DND-41 (cell line): ENCODE results near the gene PCYOX1L.

Experiments
- ATAC-seq: fragments of 200-7000 bp; cut with Tn5 transposase; 3 replicates; pipeline ENCODE4 v1.9.1; 2021; ENCODE audit warnings: low read depth; ENCODE audit not compliant: insufficient read depth
- DNase-seq: peaks from one replicate; pipeline ENCODE4 v3.0.0-alpha.2; 2020
- H2AFZ ChIP-seq: 2 replicates; pipeline ENCODE4 v1.6.0; 2012; ENCODE audit warnings: low read depth, low read length
- H3K27ac ChIP-seq: 2 replicates; pipeline ENCODE4 v1.5.1; 2012; ENCODE audit warnings: low read length, inconsistent platforms
- H3K27me3 ChIP-seq: fragments of 200-600 bp; sonication (generic); 2 replicates; pipeline ENCODE4 v1.6.0; 2012; ENCODE audit warnings: low read length, mild to moderate bottlenecking, inconsistent platforms; ENCODE audit not compliant: insufficient read depth, poor library complexity
- H3K36me3 ChIP-seq: 2 replicates; pipeline ENCODE4 v1.5.1; 2012; ENCODE audit warnings: low read length, inconsistent platforms; ENCODE audit not compliant: insufficient read depth
- H3K4me1 ChIP-seq: 2 replicates; pipeline ENCODE4 v1.5.1; 2012; ENCODE audit warnings: mild to moderate bottlenecking, low read length; ENCODE audit not compliant: insufficient read depth
- H3K4me2 ChIP-seq: 2 replicates; pipeline ENCODE4 v1.6.0; 2012; ENCODE audit warnings: mild to moderate bottlenecking, moderate library complexity, low read length, inconsistent platforms; ENCODE audit not compliant: insufficient read depth
- H3K4me3 ChIP-seq, 2 experiments: fragments of 200-600 bp in 1 of 2; shearing (Covaris generic) in 1 of 2; 2 replicates each; pipeline ENCODE4 v1.5.1; 2012 to 2016; ENCODE audit warnings: inconsistent platforms in 2 of 2, low read length in 2 of 2, mild to moderate bottlenecking in 2 of 2, low read depth in 1 of 2, moderate library complexity in 1 of 2
- H3K79me2 ChIP-seq: 2 replicates; pipeline ENCODE4 v1.6.0; 2012; ENCODE audit warnings: low read length, inconsistent platforms; ENCODE audit not compliant: insufficient read depth
- H3K9ac ChIP-seq: 2 replicates; pipeline ENCODE4 v1.6.0; 2012; ENCODE audit warnings: low read depth, mild to moderate bottlenecking, inconsistent platforms, low read length, moderate library complexity
- H3K9me3 ChIP-seq: 2 replicates; pipeline ENCODE4 v1.5.1; 2012; ENCODE audit warnings: low read length, moderate library complexity, mild to moderate bottlenecking, inconsistent platforms; ENCODE audit not compliant: insufficient read depth, severe bottlenecking
- H4K20me1 ChIP-seq: 2 replicates; pipeline ENCODE4 v1.6.0; 2012; ENCODE audit warnings: low read length; ENCODE audit not compliant: insufficient read depth
- EZH2 ChIP-seq: IDR thresholded peaks from 3 replicates; pipeline ENCODE4 v1.6.1; 2012; ENCODE audit warnings: borderline replicate concordance, low read depth, mild to moderate bottlenecking, moderate library complexity, low read length, inconsistent platforms; ENCODE audit not compliant: severe bottlenecking
- TF ChIP-seq, protein P1 (sequence below): IDR thresholded peaks from 2 replicates; pipeline ENCODE4 v1.5.1; 2012; ENCODE audit warnings: borderline replicate concordance, low read length, moderate library complexity, mild to moderate bottlenecking; ENCODE audit not compliant: poor library complexity, severe bottlenecking; ENCODE audit errors: extremely low read depth

Gene PCYOX1L

DNA sequence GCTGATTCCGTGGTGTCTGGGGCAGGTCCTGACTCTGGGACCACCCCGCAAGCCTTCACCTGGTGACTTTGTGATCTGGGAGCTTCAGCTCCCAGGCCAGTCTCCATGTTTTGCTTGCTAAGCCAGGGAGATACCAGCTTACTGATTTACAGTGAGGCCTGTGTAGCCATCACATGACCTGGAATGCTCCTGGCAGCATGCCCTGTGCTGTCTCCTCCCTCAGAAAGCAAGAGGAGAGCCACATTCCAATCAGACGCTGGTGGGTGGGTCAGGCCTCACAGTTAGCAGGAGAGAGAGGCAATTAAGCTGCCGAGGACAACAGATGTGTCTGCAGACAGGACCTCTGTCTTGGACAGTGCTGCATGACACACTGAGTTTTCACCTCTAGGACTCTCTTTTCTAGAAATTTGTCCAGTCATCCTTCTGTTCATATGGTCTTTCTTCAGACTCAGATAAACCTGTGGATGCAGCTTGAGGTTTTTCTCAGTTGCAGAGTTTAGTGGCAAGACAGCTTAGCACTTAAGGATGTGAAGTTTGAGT, 37.0 kb upstream of the PCYOX1L start:
- Histone ChIP-seq H3K9me3 (no peaks in the 10 kb centered on the region), H3K79me2 (no peaks in the 10 kb centered on the region), H3K4me1 (no peaks in the 10 kb centered on the region), H2AFZ (no peak overlapping the region), H4K20me1 (no peaks in the 10 kb centered on the region), H3K4me2 (no peak overlapping the region), H3K27me3 (no peaks in the 10 kb centered on the region), H3K27ac (no peak overlapping the region), H3K36me3 (no peaks in the 10 kb centered on the region), H3K4me3 (no peak overlapping the region), H3K9ac (no peak overlapping the region)
- TF ChIP-seq, protein P1, sequence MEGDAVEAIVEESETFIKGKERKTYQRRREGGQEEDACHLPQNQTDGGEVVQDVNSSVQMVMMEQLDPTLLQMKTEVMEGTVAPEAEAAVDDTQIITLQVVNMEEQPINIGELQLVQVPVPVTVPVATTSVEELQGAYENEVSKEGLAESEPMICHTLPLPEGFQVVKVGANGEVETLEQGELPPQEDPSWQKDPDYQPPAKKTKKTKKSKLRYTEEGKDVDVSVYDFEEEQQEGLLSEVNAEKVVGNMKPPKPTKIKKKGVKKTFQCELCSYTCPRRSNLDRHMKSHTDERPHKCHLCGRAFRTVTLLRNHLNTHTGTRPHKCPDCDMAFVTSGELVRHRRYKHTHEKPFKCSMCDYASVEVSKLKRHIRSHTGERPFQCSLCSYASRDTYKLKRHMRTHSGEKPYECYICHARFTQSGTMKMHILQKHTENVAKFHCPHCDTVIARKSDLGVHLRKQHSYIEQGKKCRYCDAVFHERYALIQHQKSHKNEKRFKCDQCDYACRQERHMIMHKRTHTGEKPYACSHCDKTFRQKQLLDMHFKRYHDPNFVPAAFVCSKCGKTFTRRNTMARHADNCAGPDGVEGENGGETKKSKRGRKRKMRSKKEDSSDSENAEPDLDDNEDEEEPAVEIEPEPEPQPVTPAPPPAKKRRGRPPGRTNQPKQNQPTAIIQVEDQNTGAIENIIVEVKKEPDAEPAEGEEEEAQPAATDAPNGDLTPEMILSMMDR, result no peak
- TF ChIP-seq EZH2, result no peak
- DNase-seq (no peak), ATAC-seq (no peak)

DNA sequence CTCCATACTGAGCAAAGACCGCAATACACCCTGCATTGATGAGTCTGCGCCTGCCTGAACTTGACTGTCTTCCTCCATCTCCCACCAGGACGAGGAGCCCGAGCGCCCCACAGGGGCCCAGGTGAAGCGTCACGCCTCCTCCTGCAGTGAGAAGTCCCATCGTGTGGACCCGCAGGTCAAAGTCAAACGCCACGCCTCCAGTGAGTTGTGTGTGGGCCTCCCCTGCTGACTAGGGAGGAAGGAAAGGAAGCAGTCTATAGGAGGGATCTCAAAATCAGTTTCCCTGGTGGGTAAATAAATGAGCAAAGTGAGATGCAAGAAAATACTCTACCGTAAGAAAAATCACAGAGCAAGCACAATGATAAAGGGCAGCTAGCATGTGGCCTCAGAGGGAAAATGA, 35.3 kb upstream of the PCYOX1L start:
- no peak overlapping the region for H3K4me3 ChIP-seq
- no peak for TF ChIP-seq EZH2
- TF ChIP-seq, protein P1, result no peak
- ATAC-seq (no peak), DNase-seq (no peak)
- H3K36me3 ChIP-seq, result no peaks in the 10 kb centered on the region
- H3K27me3 ChIP-seq, result no peaks in the 10 kb centered on the region
- no peaks in the 10 kb centered on the region for H3K79me2 ChIP-seq
- H3K9me3 ChIP-seq, result no peaks in the 10 kb centered on the region
- no peak overlapping the region for H3K4me2 ChIP-seq
- no peak overlapping the region for H3K9ac ChIP-seq
- H3K4me1 ChIP-seq, result no peaks in the 10 kb centered on the region
- H4K20me1 ChIP-seq, result no peaks in the 10 kb centered on the region
- no peak overlapping the region for H2AFZ ChIP-seq
- H3K27ac ChIP-seq, result no peak overlapping the region

DNA sequence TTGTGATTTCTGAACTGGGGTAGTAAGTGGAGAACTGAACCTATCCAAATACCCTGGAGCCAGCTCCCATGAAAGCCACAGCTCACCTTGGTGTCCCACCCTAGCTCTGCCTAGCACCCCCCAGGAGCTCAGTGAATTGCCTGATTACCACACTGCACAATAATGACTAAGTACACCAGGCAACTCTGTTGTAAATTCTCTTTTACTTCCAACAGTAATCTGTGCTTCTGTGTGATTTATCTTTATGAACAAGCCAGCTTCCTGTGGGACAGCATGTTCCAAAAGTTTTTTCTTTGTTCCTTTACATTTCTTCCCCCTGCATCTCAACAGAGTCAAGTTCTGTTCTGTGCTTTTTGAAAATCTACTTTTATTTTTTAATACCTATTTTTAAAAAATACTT, 34.6 kb upstream of the PCYOX1L start:
- ATAC-seq, result no peak
- Histone ChIP-seq H3K4me3 (no peak overlapping the region), H3K36me3 (no peaks in the 10 kb centered on the region), H3K27me3 (no peaks in the 10 kb centered on the region), H3K4me2 (no peak overlapping the region), H3K79me2 (no peaks in the 10 kb centered on the region), H3K9ac (no peak overlapping the region), H4K20me1 (no peaks in the 10 kb centered on the region), H2AFZ (no peak overlapping the region), H3K27ac (no peak overlapping the region), H3K9me3 (no peaks in the 10 kb centered on the region), H3K4me1 (no peaks in the 10 kb centered on the region)
- no peak for TF ChIP-seq EZH2
- TF ChIP-seq, protein P1, result no peak
- DNase-seq, result no peak

DNA sequence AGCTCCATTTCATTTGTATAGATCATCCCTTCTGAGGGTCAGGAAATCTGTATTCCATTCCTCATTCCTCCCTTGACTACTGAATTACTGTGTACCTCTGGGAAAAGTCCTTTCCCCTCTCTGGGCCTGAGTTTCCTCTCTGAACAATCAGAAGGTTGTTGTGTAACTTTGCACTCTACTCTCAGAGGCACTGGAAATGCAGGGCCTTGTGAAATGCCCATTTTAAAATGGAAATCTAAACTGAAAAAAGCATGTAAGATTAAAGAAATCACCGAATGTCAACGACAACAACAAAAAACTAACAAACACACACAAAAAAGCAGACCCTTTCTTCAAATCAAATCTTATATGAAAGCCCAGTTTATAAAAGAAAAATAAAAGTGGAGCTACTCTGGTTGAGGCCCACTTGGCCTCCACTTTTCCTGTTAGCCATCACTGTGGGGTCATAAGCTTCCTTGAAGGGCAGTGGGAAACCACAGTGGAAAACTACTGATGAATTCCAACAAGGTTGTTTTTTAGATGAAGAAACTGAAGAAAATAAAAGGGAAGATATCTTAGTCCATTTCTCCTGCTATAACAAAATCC, 34.1 kb upstream of the PCYOX1L start:
- Histone ChIP-seq H2AFZ (no peak overlapping the region), H3K4me1 (no peaks in the 10 kb centered on the region), H4K20me1 (no peaks in the 10 kb centered on the region), H3K27ac (no peak overlapping the region), H3K27me3 (no peaks in the 10 kb centered on the region), H3K4me2 (no peak overlapping the region), H3K9ac (no peak overlapping the region), H3K4me3 (no peak overlapping the region), H3K79me2 (no peaks in the 10 kb centered on the region), H3K36me3 (no peaks in the 10 kb centered on the region), H3K9me3 (no peaks in the 10 kb centered on the region)
- ATAC-seq (no peak), DNase-seq (no peak)
- TF ChIP-seq, protein P1, result no peak
- TF ChIP-seq EZH2, result no peak
